BLaER1 treated with 17β-estradiol and CSF1 and Interleukin-3, amounts not matched to agents 10 nM and 100 nM (cell line): ENCODE results near the gene NUP93.
"Not testable (repeated sequence)": the region's sequence is repeated elsewhere in the genome, so short reads cannot be mapped to it uniquely, and the experiment has no call there.

Source experiments
- H3K27ac ChIP-seq, 11 experiments: shearing (Covaris generic); formaldehyde crosslinking; 2 replicates each; pipeline ENCODE4 v1.8.1; 2022
- H3K27me3 ChIP-seq, 11 experiments: shearing (Covaris generic); formaldehyde crosslinking; 2 replicates each; pipeline ENCODE4 v1.8.1; 2022
- H3K36me3 ChIP-seq, 11 experiments: shearing (Covaris generic); formaldehyde crosslinking; 2 replicates each; pipeline ENCODE4 v1.8.1; 2022
- H3K4me1 ChIP-seq, 10 experiments: shearing (Covaris generic); formaldehyde crosslinking; 2 replicates each; pipeline ENCODE4 v1.8.1; 2022
- H3K4me2 ChIP-seq, 11 experiments: shearing (Covaris generic); formaldehyde crosslinking; 2 replicates each; pipeline ENCODE4 v1.8.1; 2022
- H3K4me3 ChIP-seq, 10 experiments: shearing (Covaris generic); formaldehyde crosslinking; 2 replicates each; pipeline ENCODE4 v1.8.1; 2022
- H3K9ac ChIP-seq, 11 experiments: shearing (Covaris generic); formaldehyde crosslinking; 2 replicates each; pipeline ENCODE4 v1.8.1; 2022
- H3K9me3 ChIP-seq, 11 experiments: shearing (Covaris generic); formaldehyde crosslinking; replicated peaks in 1 of 11; 2 replicates each; pipeline ENCODE4 v1.8.1; 2022
- H4K20me1 ChIP-seq, 11 experiments: shearing (Covaris generic); formaldehyde crosslinking; 2 replicates each; pipeline ENCODE4 v1.8.1; 2022
- Cebpa-rat ChIP-seq, 11 experiments: shearing (Covaris generic); IDR thresholded peaks; 2 replicates each; pipeline ENCODE4 v1.8.1; 2022

Gene NUP93

GRCh38 chr16:56877486-56878182 lies 147.7 kb downstream of the NUP93 start:
- Histone ChIP-seq H3K9ac (no peak overlapping the region), H3K9me3 (no peaks in the 10 kb centered on the region), H3K27me3 (no peaks in the 10 kb centered on the region), H3K4me2 (no peak overlapping the region), H3K4me1 (peaks cover 0 to 37% (median 10%) of the 10 kb centered on the region in 10 experiments; a peak in 15 of 20 replicates), H4K20me1 (no peaks in the 10 kb centered on the region), H3K27ac (no peak overlapping the region), H3K36me3 (no peaks in the 10 kb centered on the region), H3K4me3 (no peak overlapping the region)
- no peak for TF ChIP-seq Cebpa-rat (IDR thresholded peaks at IDR 0.05)

GRCh38 chr16:56878282-56878854 lies 148.4 kb downstream of the NUP93 start:
- no peak overlapping the region for H3K4me2 ChIP-seq
- no peaks in the 10 kb centered on the region for H3K36me3 ChIP-seq
- no peak overlapping the region for H3K4me3 ChIP-seq
- no peaks in the 10 kb centered on the region for H4K20me1 ChIP-seq
- no peaks in the 10 kb centered on the region for H3K27me3 ChIP-seq
- H3K27ac ChIP-seq = no peak overlapping the region
- no peaks in the 10 kb centered on the region for H3K9me3 ChIP-seq
- no peak for TF ChIP-seq Cebpa-rat (IDR thresholded peaks at IDR 0.05)
- peaks cover 0 to 29% (median 7%) of the 10 kb centered on the region in 10 experiments; a peak in 12 of 20 replicates for H3K4me1 ChIP-seq
- H3K9ac ChIP-seq = no peak overlapping the region

- Histone ChIP-seq H3K27ac (no peak overlapping the region), H3K4me3 (no peak overlapping the region), H3K9me3 (no peaks in the 10 kb centered on the region), H3K4me2 (no peak overlapping the region), H3K9ac (no peak overlapping the region), H3K4me1 (peaks cover 0 to 20% (median 7%) of the 10 kb centered on the region in 10 experiments; a peak in 12 of 20 replicates), H3K27me3 (no peaks in the 10 kb centered on the region), H4K20me1 (no peaks in the 10 kb centered on the region), H3K36me3 (no peaks in the 10 kb centered on the region)
- TF ChIP-seq Cebpa-rat (IDR thresholded peaks at IDR 0.05) = no peak
Observed at GRCh38 chr16:56879276-56879675, 149.3 kb downstream of the NUP93 start.

DNA sequence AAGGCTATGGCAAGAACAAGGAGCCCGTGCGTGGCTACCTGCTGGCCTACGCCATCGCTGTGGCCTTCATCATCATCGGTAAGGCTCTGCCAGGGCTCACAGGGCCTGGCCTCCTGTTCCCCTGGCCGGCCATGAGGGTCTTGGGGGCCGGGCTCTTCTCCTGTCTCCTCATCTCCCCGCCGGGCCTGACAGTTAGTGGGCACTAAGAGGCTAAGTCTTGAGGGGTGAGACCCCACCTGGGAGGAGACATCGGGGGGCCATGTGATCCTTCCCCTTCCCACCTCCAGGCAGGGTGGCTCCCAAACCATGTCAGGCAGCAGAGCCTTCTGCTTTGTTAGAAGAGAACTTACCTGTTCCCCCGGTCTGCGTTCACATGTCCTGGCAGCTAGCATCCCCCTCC lies 150.2 kb downstream of the NUP93 start:
- Histone ChIP-seq H3K36me3 (no peaks in the 10 kb centered on the region), H3K27ac (no peak overlapping the region), H3K4me2 (no peak overlapping the region), H3K27me3 (no peaks in the 10 kb centered on the region), H3K4me3 (no peak overlapping the region), H4K20me1 (no peaks in the 10 kb centered on the region), H3K9ac (no peak overlapping the region), H3K9me3 (no peaks in the 10 kb centered on the region), H3K4me1 (peaks cover 0 to 12% (median 7%) of the 10 kb centered on the region in 10 experiments; a peak in 12 of 20 replicates)
- no peak for TF ChIP-seq Cebpa-rat (IDR thresholded peaks at IDR 0.05)

- Histone ChIP-seq H3K36me3 (no peaks in the 10 kb centered on the region), H3K9ac (no peak overlapping the region), H3K4me3 (no peak overlapping the region), H4K20me1 (no peaks in the 10 kb centered on the region), H3K9me3 (no peaks in the 10 kb centered on the region), H3K27me3 (no peaks in the 10 kb centered on the region), H3K27ac (no peak overlapping the region), H3K4me2 (no peak overlapping the region), H3K4me1 (peaks cover 0 to 7% (median 6%) of the 10 kb centered on the region in 10 experiments; a peak in 9 of 20 replicates)
- no peak for TF ChIP-seq Cebpa-rat (IDR thresholded peaks at IDR 0.05)
Observed at GRCh38 chr16:56880685-56881084, 150.8 kb downstream of the NUP93 start.

- no peaks in the 10 kb centered on the region for H3K9me3 ChIP-seq
- no peak overlapping the region for H3K4me3 ChIP-seq
- H3K27ac ChIP-seq = no peak overlapping the region
- no peak for TF ChIP-seq Cebpa-rat (IDR thresholded peaks at IDR 0.05)
- no peaks in the 10 kb centered on the region for H3K27me3 ChIP-seq
- H3K36me3 ChIP-seq = no peaks in the 10 kb centered on the region
- H3K4me2 ChIP-seq = no peak overlapping the region
- H4K20me1 ChIP-seq = no peaks in the 10 kb centered on the region
- H3K9ac ChIP-seq = no peak overlapping the region
- no peaks in the 10 kb centered on the region for H3K4me1 ChIP-seq
Observed at GRCh38 chr16:56882077-56882800, 152.3 kb downstream of the NUP93 start.

GRCh38 chr16:56883586-56883985 lies 153.7 kb downstream of the NUP93 start:
- H4K20me1 ChIP-seq = no peaks in the 10 kb centered on the region
- H3K4me2 ChIP-seq = no peak overlapping the region
- H3K4me1 ChIP-seq = peaks cover under 1 to 8% (median 2%) of the 10 kb centered on the region in 10 experiments; a peak in 15 of 20 replicates
- H3K27ac ChIP-seq = no peak overlapping the region
- H3K27me3 ChIP-seq = no peaks in the 10 kb centered on the region
- no peak overlapping the region for H3K9ac ChIP-seq
- H3K36me3 ChIP-seq = no peaks in the 10 kb centered on the region
- TF ChIP-seq Cebpa-rat (IDR thresholded peaks at IDR 0.05) = no peak
- no peaks in the 10 kb centered on the region for H3K9me3 ChIP-seq
- H3K4me3 ChIP-seq = no peak overlapping the region

DNA sequence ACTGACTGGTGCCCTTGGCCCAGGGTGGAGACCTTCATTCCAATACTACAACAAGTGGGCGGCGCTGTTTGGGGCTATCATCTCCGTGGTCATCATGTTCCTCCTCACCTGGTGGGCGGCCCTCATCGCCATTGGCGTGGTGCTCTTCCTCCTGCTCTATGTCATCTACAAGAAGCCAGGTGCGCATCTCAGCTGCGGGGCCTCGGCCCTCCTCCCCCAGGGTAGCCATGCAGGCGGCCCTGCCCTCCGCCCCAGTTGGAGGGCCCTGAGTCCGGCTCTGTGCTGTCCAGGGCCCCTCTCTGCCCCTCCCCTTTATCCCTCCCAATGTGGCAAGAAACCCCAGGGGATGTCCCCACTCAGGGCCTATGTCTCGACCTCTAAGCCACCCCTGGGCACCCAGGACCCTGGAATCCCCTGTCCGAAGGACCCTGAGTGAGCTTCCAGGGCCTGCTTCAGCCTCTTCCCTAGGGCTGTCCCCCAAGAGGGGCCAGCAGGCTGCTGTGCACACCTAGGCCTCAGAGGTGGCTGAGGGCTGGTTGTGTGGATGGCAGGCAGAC lies 154.2 kb downstream of the NUP93 start:
- no peaks in the 10 kb centered on the region for H3K9me3 ChIP-seq
- H3K4me3 ChIP-seq = no peak overlapping the region
- H3K27ac ChIP-seq = no peak overlapping the region; a peak in 1 of 22 replicates
- H3K36me3 ChIP-seq = no peaks in the 10 kb centered on the region
- no peaks in the 10 kb centered on the region for H4K20me1 ChIP-seq
- H3K4me2 ChIP-seq = no peak overlapping the region
- H3K9ac ChIP-seq = no peak overlapping the region
- H3K27me3 ChIP-seq = no peaks in the 10 kb centered on the region
- peaks cover 6 to 13% (median 7%) of the 10 kb centered on the region in 10 experiments for H3K4me1 ChIP-seq
- TF ChIP-seq Cebpa-rat (IDR thresholded peaks at IDR 0.05) = no peak

DNA sequence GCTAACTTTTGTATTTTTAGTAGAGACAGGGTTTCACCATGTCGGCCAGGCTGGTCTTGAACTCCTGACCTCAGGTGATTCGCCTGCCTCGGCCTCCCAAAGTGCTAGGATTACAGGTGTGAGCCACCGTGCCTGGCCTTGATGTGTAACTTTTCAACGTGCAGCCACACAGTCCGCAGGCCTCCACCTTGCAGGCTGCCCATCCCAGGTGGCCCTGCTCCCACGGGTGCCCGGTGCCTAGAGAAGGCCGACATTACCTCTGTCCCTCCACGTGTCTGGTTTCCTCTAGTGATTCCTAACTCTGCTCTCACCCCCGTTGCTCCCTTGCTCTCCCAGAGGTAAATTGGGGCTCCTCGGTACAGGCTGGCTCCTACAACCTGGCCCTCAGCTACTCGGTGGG lies 155.0 kb downstream of the NUP93 start:
- H3K27ac ChIP-seq, H3K27me3 ChIP-seq, H3K36me3 ChIP-seq, H4K20me1 ChIP-seq, H3K9me3 ChIP-seq, H3K9ac ChIP-seq, H3K4me3 ChIP-seq, H3K4me2 ChIP-seq: not testable (repeated sequence)
- peaks cover 10 to 21% (median 13%) of the 10 kb centered on the region in 10 experiments for H3K4me1 ChIP-seq
